Testis (tissue), 3 donors: ENCODE results near the gene TP73. TPM values are rescaled to one million over a fixed set of nuclear protein-coding genes. Genes with fewer than 3 reads are reported as not detected.

Source experiments
- DNase-seq: peaks from one replicate; pipeline ENCODE4 v3.0.0-alpha.2; 2019
- H3K27ac ChIP-seq, 2 donors: fragments of 200-600 bp; sonication (generic); one replicate each; pipeline ENCODE4 v1.5.1; 2019
- H3K27me3 ChIP-seq: fragments of 200-600 bp; sonication (generic); one replicate; pipeline ENCODE4 v1.5.1; 2019
- H3K36me3 ChIP-seq: fragments of 200-600 bp; sonication (generic); one replicate; pipeline ENCODE4 v1.5.1; 2017; ENCODE audit warnings: low read depth; ENCODE audit errors: missing control alignments
- H3K4me1 ChIP-seq: fragments of 200-600 bp; sonication (generic); one replicate; pipeline ENCODE4 v1.5.1; 2019
- H3K4me3 ChIP-seq, 2 donors: fragments of 200-600 bp; sonication (generic); one replicate each; pipeline ENCODE4 v1.5.1; 2017 to 2019
- H3K9me3 ChIP-seq: fragments of 200-600 bp; sonication (generic); one replicate; pipeline ENCODE4 v1.5.1; 2017
- POLR2A ChIP-seq: fragments of 450-650 bp; IDR thresholded peaks from one replicate; pipeline ENCODE4 v1.6.1; 2017; ENCODE audit warnings: antibody characterized with exemption, mild to moderate bottlenecking, moderate library complexity
- WGBS, 2 donors: methylation state at CpG; one replicate each; pipeline ENCODE4 v1.1.5; 2018; 5-methylcytosine and 5-hydroxymethylcytosine counted together
- intact Hi-C: fragments of 100-400 bp; cut with DNase I; formaldehyde crosslinking; loops from one replicate; pipeline ENCODE4 v1.15.1; 2023; ENCODE audit warnings: low total_unique reads
- polyA plus RNA-seq: library from polyadenylated mRNA; stranded (reverse); fragments of 350-450 nt; fragmentation: Illumina TruSeq; extraction: RNeasy Lipid Tissue Mini Kit (QIAGEN cat#74804); gene quantifications from one replicate; pipeline ENCODE4 v1.2.3, GENCODE V29; 2014; ENCODE audit warnings: low read depth, low replicate concordance; ENCODE audit not compliant: insufficient read depth
- total RNA-seq, 2 donors: library from RNA; depleted of rRNA; stranded (reverse); fragments of >200 nt; gene quantifications; one replicate each; pipeline ENCODE4 v1.2.3, GENCODE V29; 2016
- TF ChIP-seq, protein P1 (sequence below), 3 experiments: fragments of 450-650 bp in 2 of 3; fragments of 200-600 bp in 1 of 3; sonication (generic) in 1 of 3; IDR thresholded peaks; one replicate each; pipeline ENCODE4 v1.5.1; 2016 to 2019; ENCODE audit warnings: antibody characterized with exemption in 3 of 3, mild to moderate bottlenecking in 2 of 3, moderate library complexity in 1 of 3

TP73 gene
- total and polyA plus RNA-seq, 3 donors from 2014 or later = 1.3 to 2.2 (median 1.5) TPM

GRCh38 chr1:3731583-3732433, 79.5 kb downstream of the TP73 start:
- H3K27ac ChIP-seq = no peak overlapping the region
- TF ChIP-seq POLR2A = no peak
- TF ChIP-seq, protein P1, sequence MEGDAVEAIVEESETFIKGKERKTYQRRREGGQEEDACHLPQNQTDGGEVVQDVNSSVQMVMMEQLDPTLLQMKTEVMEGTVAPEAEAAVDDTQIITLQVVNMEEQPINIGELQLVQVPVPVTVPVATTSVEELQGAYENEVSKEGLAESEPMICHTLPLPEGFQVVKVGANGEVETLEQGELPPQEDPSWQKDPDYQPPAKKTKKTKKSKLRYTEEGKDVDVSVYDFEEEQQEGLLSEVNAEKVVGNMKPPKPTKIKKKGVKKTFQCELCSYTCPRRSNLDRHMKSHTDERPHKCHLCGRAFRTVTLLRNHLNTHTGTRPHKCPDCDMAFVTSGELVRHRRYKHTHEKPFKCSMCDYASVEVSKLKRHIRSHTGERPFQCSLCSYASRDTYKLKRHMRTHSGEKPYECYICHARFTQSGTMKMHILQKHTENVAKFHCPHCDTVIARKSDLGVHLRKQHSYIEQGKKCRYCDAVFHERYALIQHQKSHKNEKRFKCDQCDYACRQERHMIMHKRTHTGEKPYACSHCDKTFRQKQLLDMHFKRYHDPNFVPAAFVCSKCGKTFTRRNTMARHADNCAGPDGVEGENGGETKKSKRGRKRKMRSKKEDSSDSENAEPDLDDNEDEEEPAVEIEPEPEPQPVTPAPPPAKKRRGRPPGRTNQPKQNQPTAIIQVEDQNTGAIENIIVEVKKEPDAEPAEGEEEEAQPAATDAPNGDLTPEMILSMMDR (IDR thresholded peaks at IDR 0.05) = no peak
- DNase-seq = no peak
- H3K4me1 ChIP-seq = no peaks in the 10 kb centered on the region
- intact Hi-C loops = no loop called here
- H3K4me3 ChIP-seq = no peak overlapping the region
- 57 to 63% methylated on average over 14 to 25 of the region's 25 CpGs for WGBS, 2 donors
- H3K36me3 ChIP-seq = no peaks in the 10 kb centered on the region
- H3K9me3 ChIP-seq = no peaks in the 10 kb centered on the region
- H3K27me3 ChIP-seq = no peaks in the 10 kb centered on the region

DNA sequence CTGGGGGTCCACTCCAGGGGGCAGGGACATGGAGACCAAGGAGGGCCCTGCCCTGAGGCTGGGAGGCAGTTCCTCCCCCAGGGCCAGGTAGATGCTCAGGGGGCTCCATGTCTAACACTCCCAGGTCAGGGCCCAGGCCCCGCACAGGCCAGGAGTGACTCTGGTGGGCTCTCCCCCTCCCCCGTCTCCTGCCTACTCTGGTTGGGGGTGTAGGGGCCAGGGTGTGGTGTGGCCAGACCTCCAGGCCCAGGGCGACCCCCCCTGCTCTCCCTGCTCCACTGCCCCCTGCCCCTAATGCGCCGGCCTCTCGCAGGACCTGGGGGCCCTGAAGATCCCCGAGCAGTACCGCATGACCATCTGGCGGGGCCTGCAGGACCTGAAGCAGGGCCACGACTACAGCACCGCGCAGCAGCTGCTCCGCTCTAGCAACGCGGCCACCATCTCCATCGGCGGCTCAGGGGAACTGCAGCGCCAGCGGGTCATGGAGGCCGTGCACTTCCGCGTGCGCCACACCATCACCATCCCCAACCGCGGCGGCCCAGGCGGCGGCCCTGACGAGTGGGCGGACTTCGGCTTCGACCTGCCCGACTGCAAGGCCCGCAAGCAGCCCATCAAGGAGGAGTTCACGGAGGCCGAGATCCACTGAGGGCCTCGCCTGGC, 80.2 kb downstream of the TP73 start:
- no peaks in the 10 kb centered on the region for H3K36me3 ChIP-seq
- no peak for DNase-seq
- intact Hi-C loops = no loop called here
- H3K4me3 ChIP-seq = no peak overlapping the region
- H3K4me1 ChIP-seq = no peaks in the 10 kb centered on the region
- TF ChIP-seq, protein P1 (IDR thresholded peaks at IDR 0.05) = no peak
- no peak for TF ChIP-seq POLR2A
- WGBS, 2 donors = 71% methylated on average over 37 of the region's 37 CpGs; no CpG with 5 or more reads in 1 of the 2 donors
- H3K27ac ChIP-seq = no peak overlapping the region
- H3K27me3 ChIP-seq = no peaks in the 10 kb centered on the region
- H3K9me3 ChIP-seq = no peaks in the 10 kb centered on the region

- H3K4me1 ChIP-seq = no peaks in the 10 kb centered on the region
- no peak overlapping the region for H3K27ac ChIP-seq
- no peak for DNase-seq
- 86% methylated on average over 19 to 29 of the region's 29 CpGs for WGBS, 2 donors
- no peaks in the 10 kb centered on the region for H3K36me3 ChIP-seq
- intact Hi-C loops = no loop called here
- H3K9me3 ChIP-seq = no peaks in the 10 kb centered on the region
- no peak for TF ChIP-seq POLR2A
- TF ChIP-seq, protein P1 (IDR thresholded peaks at IDR 0.05) = no peak
- no peaks in the 10 kb centered on the region for H3K27me3 ChIP-seq
- H3K4me3 ChIP-seq = no peak overlapping the region
Measured at GRCh38 chr1:3733094-3733882, 81.0 kb downstream of the TP73 start.

GRCh38 chr1:3733883-3734589, 81.7 kb downstream of the TP73 start:
- H3K36me3 ChIP-seq = no peaks in the 10 kb centered on the region
- no peak overlapping the region for H3K4me3 ChIP-seq
- no peaks in the 10 kb centered on the region for H3K4me1 ChIP-seq
- DNase-seq = no peak
- H3K27ac ChIP-seq = no peak overlapping the region
- intact Hi-C loops = no loop called here
- no peaks in the 10 kb centered on the region for H3K27me3 ChIP-seq
- no peak for TF ChIP-seq POLR2A
- TF ChIP-seq, protein P1 (IDR thresholded peaks at IDR 0.05) = no peak
- WGBS, 2 donors = 89 to 90% methylated on average over 4 to 17 of the region's 17 CpGs
- H3K9me3 ChIP-seq = no peaks in the 10 kb centered on the region
